NCI-H1417 treated with DMSO at 0.1 percent for 48 hours (cell line): ENCODE data around the gene TJP1.
"Not testable (repeated sequence)": the region's sequence is repeated elsewhere in the genome, so short reads cannot be mapped to it uniquely, and the experiment has no call there.

Experiments
- DNase-seq: peaks from one replicate; lab custom pipeline; 2025; lab: John Stamatoyannopoulos, UW

The TJP1 gene

DNA sequence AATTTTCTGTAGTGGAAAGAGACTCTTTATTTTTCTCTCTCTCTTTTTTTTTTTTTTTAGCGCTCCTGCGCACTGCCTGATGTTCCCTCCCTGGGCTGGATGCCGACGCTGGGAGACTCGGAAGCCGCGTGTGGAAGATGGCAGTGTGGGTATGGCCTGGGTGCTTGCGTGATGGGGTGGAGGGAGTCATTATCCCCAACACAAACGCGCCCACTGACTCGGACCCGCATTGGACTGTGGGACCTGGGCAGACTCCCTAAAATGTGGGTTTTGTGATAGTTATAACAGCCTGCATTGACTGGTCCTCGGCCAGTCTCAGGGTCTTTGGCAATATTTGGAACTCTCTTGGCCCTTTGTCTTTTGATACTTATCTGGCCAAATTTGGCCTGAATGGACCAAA, 157.9 kb downstream of the TJP1 start:
- DNase-seq = no peak

DNA sequence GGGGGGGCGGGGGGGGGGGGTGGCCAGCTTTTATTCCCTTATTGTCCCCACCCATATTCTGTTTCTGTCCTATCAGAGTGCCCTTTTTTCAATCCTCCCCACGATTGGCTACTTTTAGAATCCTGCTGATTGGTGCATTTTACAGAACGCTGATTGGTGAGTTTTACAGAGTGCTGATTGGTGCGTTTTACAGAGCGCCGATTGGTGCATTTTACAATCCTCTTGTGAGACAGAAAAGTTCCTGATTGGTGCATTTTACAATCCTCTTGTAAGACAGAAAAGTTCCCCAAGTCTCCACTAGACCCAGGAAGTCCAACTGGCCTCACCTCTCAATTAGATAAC, 164.8 kb downstream of the TJP1 start:
- not testable (repeated sequence) for DNase-seq

DNA sequence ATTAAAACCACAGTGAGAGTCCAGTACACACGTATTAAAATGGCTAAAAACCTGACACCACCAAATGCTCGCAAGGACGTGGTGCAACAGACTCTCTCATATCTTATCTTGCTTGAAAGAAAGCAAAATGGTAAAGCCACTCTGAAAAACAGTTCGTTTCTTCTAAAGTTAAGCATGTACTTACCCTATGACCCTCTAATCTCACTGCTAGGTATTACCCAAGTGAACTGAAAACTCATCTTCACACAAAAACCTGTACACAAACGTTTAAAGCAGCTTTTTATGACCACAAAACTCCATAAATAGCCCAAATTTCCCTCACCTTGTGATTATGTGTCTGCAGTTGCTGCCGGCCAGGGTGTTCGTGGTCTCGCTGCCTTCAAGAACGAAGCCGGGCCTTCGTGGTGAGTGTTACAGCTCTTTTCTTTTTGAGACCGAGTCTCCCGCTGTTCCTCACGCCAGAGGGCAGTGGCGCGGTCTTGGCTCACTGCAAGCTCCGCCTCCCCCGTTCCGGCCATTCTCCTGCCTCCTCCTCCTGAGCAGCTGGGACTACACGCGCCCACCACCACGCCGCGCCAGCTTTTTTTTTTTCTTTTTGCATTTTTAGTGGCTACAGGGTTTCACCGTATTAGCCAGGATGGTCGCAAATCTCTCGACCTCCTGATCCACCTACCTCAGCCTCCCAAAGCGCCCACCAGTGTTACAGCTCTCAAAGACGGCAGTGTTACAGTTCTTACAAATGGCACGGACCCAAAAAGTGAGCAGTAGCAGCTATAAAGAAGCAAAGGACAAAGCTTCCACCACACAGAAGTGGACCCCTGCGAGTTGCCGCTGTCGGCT, 165.4 kb downstream of the TJP1 start:
- no peak for DNase-seq

DNA sequence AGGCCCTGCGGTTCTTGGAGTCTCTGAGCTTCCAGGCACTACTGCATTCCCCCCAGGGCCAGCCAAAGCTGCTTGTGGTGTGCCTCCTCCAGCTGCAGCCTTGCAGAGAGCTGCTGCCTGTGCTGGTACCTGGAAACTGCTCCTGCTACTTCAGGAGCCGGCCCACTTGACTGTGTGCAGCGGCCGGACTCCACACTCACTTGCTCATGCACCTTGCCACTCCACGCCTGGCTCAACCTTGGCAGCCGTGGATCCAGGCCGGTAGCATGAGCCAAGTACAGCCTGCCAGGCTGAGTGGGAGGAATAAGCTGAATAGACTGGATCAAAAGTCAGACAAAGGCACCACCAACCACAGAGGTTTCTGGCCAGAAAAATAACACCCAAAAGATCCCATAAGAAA, 169.7 kb downstream of the TJP1 start:
- no peak for DNase-seq

DNA sequence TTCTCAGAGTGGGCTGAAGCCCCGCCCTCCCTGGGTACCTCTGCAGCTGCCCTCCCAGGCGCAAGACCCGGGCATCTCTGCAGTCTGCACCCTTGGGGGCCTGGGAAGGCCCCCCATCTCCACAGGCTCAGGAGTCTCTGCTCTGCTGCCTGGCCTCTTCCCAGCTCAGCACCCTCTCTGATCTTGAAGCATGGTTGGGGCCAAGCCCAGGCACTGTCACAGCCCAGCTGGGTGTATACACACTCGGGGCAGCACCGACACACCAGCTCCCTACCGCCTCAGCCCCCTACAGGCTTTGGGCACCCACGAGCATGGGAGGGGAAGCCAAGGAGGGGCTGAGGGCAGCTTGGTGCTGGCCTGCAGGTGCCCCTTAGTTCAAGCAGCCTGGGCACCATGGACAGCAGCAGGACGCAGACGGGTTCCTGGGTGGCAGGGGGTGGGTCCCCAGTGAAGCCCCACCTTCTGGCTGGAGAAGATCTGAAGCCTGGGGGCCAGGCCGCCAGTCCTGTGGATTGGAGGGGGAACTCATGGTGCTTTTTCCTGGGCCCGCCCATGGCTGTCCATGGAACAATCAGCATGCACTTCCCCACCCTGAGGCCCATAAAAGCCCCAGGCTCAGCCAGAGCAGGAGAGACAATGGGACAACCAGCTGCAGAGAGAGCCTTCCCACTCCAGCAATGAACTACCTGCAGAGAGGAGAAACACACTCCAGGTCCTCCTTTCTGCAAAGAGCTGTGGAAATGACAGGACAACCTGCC, 170.6 kb downstream of the TJP1 start:
- DNase-seq = no peak
